Lower lobe of right lung (tissue), 2 donors: ENCODE results near the gene SHC3. TPM values are rescaled to one million over a fixed set of nuclear protein-coding genes. Genes with fewer than 3 reads are reported as not detected.

Source experiments
- ATAC-seq, 2 donors: fragments of 200-7000 bp; cut with Tn5 transposase; one replicate each; pipeline ENCODE4 v1.9.1; 2020 to 2022; ENCODE audit warnings: mild to moderate bottlenecking in 2 of 2, moderate library complexity in 2 of 2
- DNase-seq: peaks from one replicate; pipeline ENCODE4 v3.0.0-alpha.2; 2020
- H3K27ac ChIP-seq: fragments of 200-600 bp; one replicate; pipeline ENCODE4 v1.8.0; 2022
- H3K27me3 ChIP-seq: fragments of 200-600 bp; one replicate; pipeline ENCODE4 v1.8.0; 2022; ENCODE audit warnings: low read depth
- H3K36me3 ChIP-seq: fragments of 200-600 bp; one replicate; pipeline ENCODE4 v1.8.0; 2022; ENCODE audit warnings: mild to moderate bottlenecking
- H3K4me1 ChIP-seq: fragments of 200-600 bp; one replicate; pipeline ENCODE4 v1.8.0; 2022
- H3K4me3 ChIP-seq: fragments of 200-600 bp; one replicate; pipeline ENCODE4 v1.8.0; 2022; ENCODE audit warnings: mild to moderate bottlenecking
- H3K9me3 ChIP-seq: fragments of 200-600 bp; one replicate; pipeline ENCODE4 v1.8.0; 2022
- intact Hi-C: fragments of 100-400 bp; cut with DNase I; formaldehyde crosslinking; loops from one replicate; pipeline ENCODE4 v1.11.0; 2022
- total RNA-seq: library from RNA; stranded (reverse); fragmentation: NEBNext Ultra II Directional; extraction: Animal tissue kit (Norgen Biotek cat#: 25700); gene quantifications from one replicate; pipeline ENCODE4 v1.2.1, GENCODE V29; 2021
- TF ChIP-seq, protein P1 (sequence below): fragments of 200-600 bp; IDR thresholded peaks from one replicate; pipeline ENCODE4 v1.8.0; 2022; ENCODE audit warnings: antibody characterized with exemption, mild to moderate bottlenecking
- donor health status: DM: no; HTN: yes; CAD: no; lungs with severe emphysema.

The SHC3 gene
- total RNA-seq, 1 donor from 2014 or later, result 13.2 TPM

- TF ChIP-seq, protein P1, sequence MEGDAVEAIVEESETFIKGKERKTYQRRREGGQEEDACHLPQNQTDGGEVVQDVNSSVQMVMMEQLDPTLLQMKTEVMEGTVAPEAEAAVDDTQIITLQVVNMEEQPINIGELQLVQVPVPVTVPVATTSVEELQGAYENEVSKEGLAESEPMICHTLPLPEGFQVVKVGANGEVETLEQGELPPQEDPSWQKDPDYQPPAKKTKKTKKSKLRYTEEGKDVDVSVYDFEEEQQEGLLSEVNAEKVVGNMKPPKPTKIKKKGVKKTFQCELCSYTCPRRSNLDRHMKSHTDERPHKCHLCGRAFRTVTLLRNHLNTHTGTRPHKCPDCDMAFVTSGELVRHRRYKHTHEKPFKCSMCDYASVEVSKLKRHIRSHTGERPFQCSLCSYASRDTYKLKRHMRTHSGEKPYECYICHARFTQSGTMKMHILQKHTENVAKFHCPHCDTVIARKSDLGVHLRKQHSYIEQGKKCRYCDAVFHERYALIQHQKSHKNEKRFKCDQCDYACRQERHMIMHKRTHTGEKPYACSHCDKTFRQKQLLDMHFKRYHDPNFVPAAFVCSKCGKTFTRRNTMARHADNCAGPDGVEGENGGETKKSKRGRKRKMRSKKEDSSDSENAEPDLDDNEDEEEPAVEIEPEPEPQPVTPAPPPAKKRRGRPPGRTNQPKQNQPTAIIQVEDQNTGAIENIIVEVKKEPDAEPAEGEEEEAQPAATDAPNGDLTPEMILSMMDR, result no peak
- Histone ChIP-seq H3K4me1 (no peaks in the 10 kb centered on the region), H3K27ac (no peak overlapping the region), H3K27me3 (no peaks in the 10 kb centered on the region), H3K9me3 (no peaks in the 10 kb centered on the region), H3K36me3 (peaks cover 2% of the 10 kb centered on the region), H3K4me3 (no peak overlapping the region)
- DNase-seq (no peak), ATAC-seq (no peak)
- intact Hi-C loops, result no loop called here
These were observed 170.4 kb downstream of the SHC3 start for GRCh38 chr9:89008055-89008743.

- Histone ChIP-seq H3K36me3 (peaks cover 4% of the 10 kb centered on the region), H3K9me3 (no peaks in the 10 kb centered on the region), H3K27me3 (no peaks in the 10 kb centered on the region), H3K27ac (no peak overlapping the region), H3K4me1 (no peaks in the 10 kb centered on the region), H3K4me3 (no peak overlapping the region)
- no peak for DNase-seq
- no peak for ATAC-seq
- intact Hi-C loops, result no loop called here
- TF ChIP-seq, protein P1, result no peak
These were observed 171.3 kb downstream of the SHC3 start for GRCh38 chr9:89006996-89007967.

GRCh38 chr9:89006267-89006666, 172.4 kb downstream of the SHC3 start:
- ATAC-seq, result no peak
- no peaks in the 10 kb centered on the region for H3K27me3 ChIP-seq
- no peaks in the 10 kb centered on the region for H3K9me3 ChIP-seq
- H3K36me3 ChIP-seq, result peaks cover 4% of the 10 kb centered on the region
- no peak overlapping the region for H3K4me3 ChIP-seq
- H3K27ac ChIP-seq, result no peak overlapping the region
- H3K4me1 ChIP-seq, result peaks cover 3% of the 10 kb centered on the region
- no peak for DNase-seq
- TF ChIP-seq, protein P1, result no peak
- intact Hi-C loops, result no loop called here

GRCh38 chr9:89005323-89005722, 173.3 kb downstream of the SHC3 start:
- Histone ChIP-seq H3K36me3 (peaks cover 4% of the 10 kb centered on the region), H3K9me3 (no peaks in the 10 kb centered on the region), H3K4me3 (no peak overlapping the region), H3K27ac (no peak overlapping the region), H3K27me3 (no peaks in the 10 kb centered on the region), H3K4me1 (peaks cover 12% of the 10 kb centered on the region)
- ATAC-seq (no peak), DNase-seq (no peak)
- intact Hi-C loops, result no loop called here
- TF ChIP-seq, protein P1, result no peak

GRCh38 chr9:89002987-89003386, 175.6 kb downstream of the SHC3 start:
- Histone ChIP-seq H3K4me3 (no peak overlapping the region), H3K36me3 (peaks cover 4% of the 10 kb centered on the region), H3K27me3 (no peaks in the 10 kb centered on the region), H3K4me1 (peaks cover 14% of the 10 kb centered on the region), H3K9me3 (no peaks in the 10 kb centered on the region), H3K27ac (no peak overlapping the region)
- TF ChIP-seq, protein P1, result no peak
- ATAC-seq (no peak), DNase-seq (no peak)
- intact Hi-C loops, result no loop called here
